HG03060 (cell line): Measurements from ENCODE around the gene RGS17.

Source experiments
- ATAC-seq: cut with Tn5 transposase; IDR thresholded peaks from one replicate; pipeline ENCODE4 v1.9.1; 2021; ENCODE audit warnings: low read depth, moderate number of reproducible peaks; ENCODE audit not compliant: unreplicated experiment

RGS17 gene

GRCh38 chr6:152959333-152959732 lies 171.7 kb downstream of the RGS17 start:
- no peak for ATAC-seq

- ATAC-seq: no peak
Measured at GRCh38 chr6:152957796-152958195, 173.3 kb downstream of the RGS17 start.
